Motor neuron (in vitro differentiated cells): ENCODE data around the gene WDR81. TPM values are rescaled to one million over a fixed set of nuclear protein-coding genes. Genes with fewer than 3 reads are reported as not detected.
A peak's percentile ranks its signal among the peaks of the same experiment; 100 is the strongest.
"Not testable (repeated sequence)": the region's sequence is repeated elsewhere in the genome, so short reads cannot be mapped to it uniquely, and the experiment has no call there.

ENCODE experiments used
- ATAC-seq, 8 experiments: fragments of 200-7000 bp; cut with Tn5 transposase; replicated peaks in 6 of 8; 2 replicates each; pipeline ENCODE4 v1.8.0; 2021; ENCODE audit warnings: mild to moderate bottlenecking in 8 of 8, moderate library complexity in 8 of 8
- H3K27ac ChIP-seq, 2 donors: fragments of 250-450 bp; sonication (Bioruptor Pico); 2 replicates each; pipeline ENCODE4 v1.9.0; 2021; ENCODE audit warnings: antibody characterized with exemption in 2 of 2, mild to moderate bottlenecking in 2 of 2, moderate library complexity in 1 of 2
- H3K4me1 ChIP-seq, 2 donors: fragments of 250-450 bp; sonication (Bioruptor Pico); replicated peaks in 1 of 2; 2 replicates each; pipeline ENCODE4 v1.6.1; 2021; ENCODE audit warnings: antibody characterized with exemption in 2 of 2, mild to moderate bottlenecking in 2 of 2, moderate library complexity in 1 of 2
- H3K4me3 ChIP-seq, 5 donors: fragments of 250-450 bp; sonication (Bioruptor Pico); 2 replicates each; pipeline ENCODE4 v1.9.0; 2021; ENCODE audit warnings: antibody characterized with exemption in 5 of 5, mild to moderate bottlenecking in 5 of 5, moderate library complexity in 4 of 5
- WGBS, 10 experiments: fragments of 450-650 bp; shearing (Covaris generic); methylation state at CpG; one replicate each; pipeline ENCODE4 v1.0.0; 2022; 5-methylcytosine and 5-hydroxymethylcytosine counted together
- in situ Hi-C, 9 experiments: fragments of 400-800 bp; cut with MboI; loops; one replicate each; pipeline ENCODE4 v1.15.0; 2021; ENCODE audit warnings: low sequenced_read_pairs in 9 of 9, low pct_unique_long_range_greater_than_20kb in 2 of 9; ENCODE audit not compliant: unreplicated experiment in 9 of 9
- total RNA-seq, 8 experiments: library from RNA; unstranded; fragments of 300-600 nt; gene quantifications; 2 replicates each; pipeline versions ENCODE4 v1.2.3 to v1.2.4, GENCODE V29; 2022

The WDR81 gene
- total RNA-seq, 8 experiments from 2014 or later = 4.0 to 26.2 (median 9.1) TPM

DNA sequence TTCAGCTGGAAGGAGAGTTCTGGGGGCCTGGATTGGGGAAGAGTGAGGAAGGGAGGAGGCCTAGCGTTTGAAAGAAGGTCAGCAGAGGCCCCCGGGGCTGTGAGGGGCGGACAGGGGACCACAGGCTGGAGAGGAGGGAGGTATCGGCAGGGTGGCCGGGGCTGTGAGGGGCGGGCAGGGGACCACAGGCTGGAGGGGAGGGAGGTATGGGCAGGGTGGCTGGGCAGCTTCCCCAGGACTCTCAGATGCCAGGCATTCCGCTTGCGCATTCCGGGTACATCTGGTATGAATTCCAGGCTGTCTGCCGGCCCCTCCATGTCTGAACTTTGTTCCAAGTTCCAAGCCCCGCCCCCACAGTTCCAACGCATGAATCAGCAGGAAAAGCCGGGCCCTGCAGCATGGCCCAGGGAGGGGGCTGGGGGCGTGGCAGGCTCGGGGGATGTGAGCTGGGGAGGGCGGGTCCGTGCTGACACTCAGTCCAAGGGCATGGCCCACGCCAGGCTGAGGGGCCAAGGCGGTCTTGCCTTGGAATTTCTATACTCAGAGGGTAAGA lies 10.0 kb upstream of the WDR81 start:
- in situ Hi-C loops = loop anchor here in 4 of 9 experiments (25.0 kb wide), 1 partner anchor 323 kb away; the partner anchor contains the start of genes DPH1 (in 4 of the 4), OVCA2 (in 4 of the 4) and RTN4RL1 (in 4 of the 4)
- ATAC-seq = peak; percentile 8 to 29 (median 17)
- 0% methylated on average over 1 of the region's 19 CpGs; no CpG with 5 or more reads in 9 of the 10 experiments for WGBS, 10 experiments
- Histone ChIP-seq H3K4me1 (peaks cover 12 to 17% of the 10 kb centered on the region in 2 donors), H3K27ac (no peak overlapping the region), H3K4me3 (peak overlapping the region; percentile 78 to 85 (median 80))

DNA sequence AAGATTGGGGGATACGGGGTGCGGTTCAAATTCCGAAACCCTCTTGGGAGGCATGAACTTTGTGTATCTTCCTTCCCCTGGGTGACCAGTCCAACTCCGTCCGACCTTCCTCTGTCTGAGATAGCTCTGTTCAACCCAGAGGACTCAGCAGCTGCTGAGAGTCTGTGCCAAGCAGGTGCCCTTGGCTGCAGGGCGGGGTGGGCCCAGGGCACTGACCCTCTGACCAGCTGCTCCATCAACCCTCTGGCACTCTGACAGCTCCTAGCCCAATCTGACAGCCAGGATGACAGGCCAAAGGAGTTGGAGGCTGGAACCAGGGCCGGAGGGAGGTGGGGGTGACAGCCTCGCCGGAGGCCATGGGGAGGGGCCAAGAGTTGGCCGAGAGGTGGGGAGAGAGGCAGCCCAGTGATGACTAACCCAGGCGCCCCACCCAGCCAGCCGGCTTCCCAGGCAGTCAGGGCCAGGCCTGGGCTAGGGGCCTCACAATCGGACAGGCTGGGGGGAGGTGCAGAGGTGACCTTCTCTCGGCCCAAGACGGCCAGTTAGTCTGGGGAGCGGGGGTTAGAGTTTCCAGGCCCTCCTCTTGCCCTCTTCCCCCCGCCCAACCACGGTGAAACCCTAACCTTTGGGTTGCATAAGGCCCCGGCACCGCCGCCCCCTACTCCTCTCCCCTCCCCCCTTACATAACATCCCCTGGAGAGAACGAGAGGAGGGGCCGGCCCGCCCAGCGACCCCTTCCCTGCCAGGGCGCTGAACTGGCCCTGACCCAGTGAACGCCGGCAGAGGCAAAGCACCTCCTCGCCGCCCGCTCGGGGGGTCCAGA lies 9.3 kb upstream of the WDR81 start:
- in situ Hi-C loops = loop anchor here in 4 of 9 experiments (25.0 kb wide), 1 partner anchor 322 kb away; the partner anchor contains the start of genes DPH1 (in 4 of the 4), OVCA2 (in 4 of the 4) and RTN4RL1 (in 4 of the 4)
- WGBS, 10 experiments = 0% methylated on average over 1 to 2 of the region's 32 CpGs; no CpG with 5 or more reads in 8 of the 10 experiments
- H3K27ac ChIP-seq = peak overlapping the region; percentile 54 to 68
- ATAC-seq = peak; percentile 3 to 16 (median 11)
- peak overlapping the region; percentile 78 to 85 (median 80) for H3K4me3 ChIP-seq
- peaks cover 10 to 17% of the 10 kb centered on the region in 2 donors for H3K4me1 ChIP-seq

DNA sequence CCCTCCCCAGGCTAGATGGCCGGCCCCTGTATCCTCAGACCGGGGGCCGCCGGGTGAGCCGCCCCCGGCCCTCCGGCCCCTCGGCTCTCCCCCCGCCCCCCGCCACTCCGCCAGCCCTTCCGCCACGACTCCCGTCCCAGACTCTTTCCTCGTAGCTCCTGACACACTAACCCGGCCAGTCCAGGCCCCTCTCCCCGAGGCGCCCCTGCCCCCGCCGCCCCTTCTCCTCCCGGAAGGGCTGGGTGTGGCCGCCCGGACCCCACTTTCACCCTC lies 8.8 kb upstream of the WDR81 start:
- Histone ChIP-seq H3K4me3 (peak overlapping the region; percentile 78 to 85 (median 80)), H3K4me1 (peaks cover 10 to 14% of the 10 kb centered on the region in 2 donors), H3K27ac (peak overlapping the region; percentile 54 to 68)
- in situ Hi-C loops = loop anchor here in 4 of 9 experiments (25.0 kb wide), 1 partner anchor 322 kb away; the partner anchor contains the start of genes DPH1 (in 4 of the 4), OVCA2 (in 4 of the 4) and RTN4RL1 (in 4 of the 4)
- WGBS, 10 experiments = 0% methylated on average over 1 of the region's 23 CpGs; no CpG with 5 or more reads in 9 of the 10 experiments
- no peak for ATAC-seq

DNA sequence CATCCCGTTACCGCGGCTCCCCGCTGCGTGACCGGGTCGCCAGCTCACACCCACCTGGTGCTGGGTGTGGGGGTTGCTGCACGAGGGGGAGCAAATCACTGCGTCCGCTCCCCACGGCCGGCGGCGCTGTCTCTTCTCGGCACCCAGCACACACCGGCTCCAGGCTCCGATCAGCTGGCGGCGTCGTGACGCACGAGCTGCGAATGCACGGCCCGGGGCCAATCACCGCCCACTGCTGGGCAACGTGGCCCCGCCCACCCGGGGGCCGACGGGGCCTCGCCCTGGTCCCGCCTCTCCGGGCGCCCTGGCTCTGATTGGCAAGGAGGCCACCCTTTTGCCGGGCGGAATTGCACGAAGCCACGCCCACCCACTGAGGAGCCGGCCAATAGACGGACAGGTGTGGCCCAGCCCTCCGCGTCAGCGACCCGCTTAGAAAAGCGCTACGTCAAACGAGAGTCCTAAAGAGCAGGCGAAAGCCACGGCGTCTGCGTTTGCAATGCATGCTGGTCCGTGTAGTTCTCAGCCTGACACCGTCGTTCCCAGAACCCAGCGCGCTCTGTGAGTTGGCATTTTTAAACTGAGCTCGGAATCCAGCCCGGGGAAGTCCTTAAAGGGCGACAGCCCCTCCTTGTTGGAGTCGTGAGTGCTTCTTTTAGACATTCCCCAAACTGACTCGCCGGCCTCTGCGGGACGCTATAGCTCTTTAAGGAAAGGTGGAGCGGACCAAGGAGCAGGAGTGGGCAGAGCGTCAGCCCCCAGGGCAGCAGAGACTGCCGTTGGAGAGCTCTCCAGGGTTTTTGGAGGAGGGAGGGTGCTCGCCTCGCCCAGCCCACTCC lies 8.2 kb upstream of the WDR81 start:
- in situ Hi-C loops = loop anchor here in 4 of 9 experiments (25.0 kb wide), 1 partner anchor 321 kb away; the partner anchor contains the start of genes DPH1 (in 4 of the 4), OVCA2 (in 4 of the 4) and RTN4RL1 (in 4 of the 4)
- Histone ChIP-seq H3K4me3 (peak overlapping the region; percentile 78 to 85 (median 80)), H3K27ac (peak overlapping the region; percentile 95), H3K4me1 (peaks cover 10 to 14% of the 10 kb centered on the region in 2 donors)
- WGBS, 10 experiments = 0 to 5% (median 0%) methylated on average over 1 to 19 of the region's 70 CpGs; no CpG with 5 or more reads in 4 of the 10 experiments
- peak; percentile 40 to 82 (median 76) for ATAC-seq

DNA sequence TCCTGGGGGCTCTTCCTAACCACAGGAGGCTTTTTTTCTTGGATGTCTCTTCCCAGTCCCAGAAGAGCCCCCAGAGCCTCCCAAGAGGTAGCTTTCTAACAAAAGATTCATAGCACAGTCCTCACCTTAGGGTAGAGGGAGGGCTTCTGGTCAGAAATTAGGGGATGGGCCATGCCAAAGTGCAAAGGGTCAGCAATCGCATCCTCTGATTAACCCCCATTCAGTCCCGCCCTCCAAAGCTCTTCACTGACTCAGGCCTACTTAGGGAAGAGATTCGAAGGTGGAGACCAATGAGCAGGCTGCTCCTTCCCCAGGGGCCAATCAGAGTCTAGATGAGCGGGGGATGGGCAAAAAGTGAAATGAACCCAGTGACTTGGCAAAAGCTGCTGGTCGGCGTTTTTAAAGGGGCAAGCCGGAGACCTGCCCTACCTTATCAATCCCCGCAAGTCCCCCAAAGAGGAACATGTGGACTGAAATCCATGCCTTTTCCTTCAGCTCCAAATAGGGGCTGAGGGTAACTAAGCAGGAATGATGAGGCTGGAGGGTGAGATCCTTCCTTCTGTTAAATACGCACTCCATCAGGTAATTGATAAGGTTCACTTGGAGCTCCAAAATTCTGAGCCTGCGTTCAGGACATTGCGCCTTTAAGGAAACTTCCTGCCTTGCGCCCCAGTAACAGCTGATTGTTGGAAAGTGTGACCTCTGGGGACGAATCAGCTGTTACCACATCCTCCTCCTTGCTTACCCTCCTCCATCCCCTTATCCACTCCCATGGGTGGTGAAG lies 7.4 kb upstream of the WDR81 start:
- H3K27ac ChIP-seq = peak overlapping the region; percentile 95
- in situ Hi-C loops = loop anchor here in 4 of 9 experiments (25.0 kb wide), 1 partner anchor 320 kb away; the partner anchor contains the start of genes DPH1 (in 4 of the 4), OVCA2 (in 4 of the 4) and RTN4RL1 (in 4 of the 4)
- peak overlapping the region; percentile 46 to 57 (median 50) for H3K4me3 ChIP-seq
- WGBS, 10 experiments = 0 to 3% (median 0%) methylated on average over 1 to 9 of the region's 13 CpGs; no CpG with 5 or more reads in 1 of the 10 experiments
- H3K4me1 ChIP-seq = peaks cover 10 to 14% of the 10 kb centered on the region in 2 donors
- peak; percentile 35 to 64 (median 54) for ATAC-seq

DNA sequence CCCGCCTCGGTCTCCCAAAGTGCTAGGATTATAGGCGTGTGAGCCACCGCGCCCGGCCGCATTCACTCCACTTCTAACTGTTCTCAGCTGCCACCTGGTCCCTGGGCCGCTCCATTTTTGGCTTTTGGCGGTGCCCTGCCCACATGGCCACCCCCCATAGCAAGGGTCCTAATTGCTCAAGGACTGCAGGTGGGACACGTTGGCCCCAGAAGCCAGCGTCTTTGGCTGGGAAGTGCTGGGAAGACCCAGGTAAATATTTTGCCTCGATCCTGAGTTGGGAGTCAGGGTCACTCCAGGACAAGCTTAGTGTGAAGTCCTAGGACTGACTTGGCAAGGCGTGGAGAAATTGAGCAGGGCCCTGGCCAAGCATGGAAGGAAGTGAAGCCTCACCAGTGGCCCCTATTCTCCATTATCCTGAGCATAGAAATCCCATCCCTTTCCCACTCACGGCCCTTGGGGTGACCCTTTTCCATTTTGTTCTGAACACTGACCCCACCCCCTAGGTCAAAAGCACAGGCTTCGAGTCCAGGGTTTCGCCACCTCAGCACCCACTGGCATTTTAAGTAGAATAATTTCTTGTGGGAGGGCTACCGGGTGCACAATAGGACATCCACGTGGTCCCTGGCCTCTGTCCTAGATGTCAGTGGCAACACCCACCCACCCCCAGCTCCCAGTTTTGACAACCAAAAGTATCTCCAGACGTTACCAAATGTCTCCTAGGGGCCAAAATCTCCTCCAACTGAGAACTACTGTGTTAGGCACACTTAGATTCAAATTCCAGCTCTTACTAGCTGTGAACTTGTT lies 5.9 kb upstream of the WDR81 start:
- no peak for ATAC-seq
- Histone ChIP-seq H3K27ac (peak overlapping the region; percentile 95), H3K4me3 (no peak overlapping the region), H3K4me1 (peaks cover 10 to 14% of the 10 kb centered on the region in 2 donors)
- in situ Hi-C loops = loop anchor here in 4 of 9 experiments (25.0 kb wide), 1 partner anchor 319 kb away; the partner anchor contains the start of genes DPH1 (in 4 of the 4), OVCA2 (in 4 of the 4) and RTN4RL1 (in 4 of the 4)
- 53 to 100% (median 77%) methylated on average over 1 to 12 of the region's 19 CpGs; no CpG with 5 or more reads in 3 of the 10 experiments for WGBS, 10 experiments

DNA sequence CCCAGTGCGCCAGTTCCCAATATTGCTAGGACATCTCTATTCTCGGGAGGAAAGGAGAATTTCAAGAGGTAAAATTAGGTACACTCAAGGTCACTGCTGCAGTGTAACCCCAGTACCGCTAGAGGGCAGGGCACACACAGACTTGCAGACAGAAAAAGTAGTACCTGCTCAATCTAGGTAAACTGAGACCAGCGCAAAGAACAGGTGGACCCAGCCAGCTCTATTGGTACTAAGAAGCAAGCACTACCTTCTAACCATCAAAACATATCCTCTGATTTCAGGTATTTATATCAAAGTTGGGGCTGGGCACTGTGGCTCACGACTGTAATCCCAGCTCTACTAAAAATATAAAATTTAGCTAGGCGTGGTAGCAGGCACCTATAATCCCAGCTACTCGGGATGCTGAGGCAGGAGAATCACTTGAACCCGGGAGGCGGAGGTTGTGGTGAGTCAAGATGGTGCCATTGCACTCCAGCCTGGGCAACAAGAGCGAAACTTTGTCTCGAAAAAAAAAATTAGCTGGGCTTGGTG lies 3.6 kb upstream of the WDR81 start:
- no peak for ATAC-seq
- in situ Hi-C loops = loop anchor here in 4 of 9 experiments (25.0 kb wide), 1 partner anchor 316 kb away; the partner anchor contains the start of genes DPH1 (in 4 of the 4), OVCA2 (in 4 of the 4) and RTN4RL1 (in 4 of the 4)
- WGBS, 10 experiments = 0 to 70% (median 22%) methylated on average over 1 to 8 of the region's 11 CpGs; no CpG with 5 or more reads in 1 of the 10 experiments
- H3K4me1 ChIP-seq = peaks cover 12 to 13% of the 10 kb centered on the region in 2 donors
- H3K27ac ChIP-seq = no peak overlapping the region
- H3K4me3 ChIP-seq = no peak overlapping the region

DNA sequence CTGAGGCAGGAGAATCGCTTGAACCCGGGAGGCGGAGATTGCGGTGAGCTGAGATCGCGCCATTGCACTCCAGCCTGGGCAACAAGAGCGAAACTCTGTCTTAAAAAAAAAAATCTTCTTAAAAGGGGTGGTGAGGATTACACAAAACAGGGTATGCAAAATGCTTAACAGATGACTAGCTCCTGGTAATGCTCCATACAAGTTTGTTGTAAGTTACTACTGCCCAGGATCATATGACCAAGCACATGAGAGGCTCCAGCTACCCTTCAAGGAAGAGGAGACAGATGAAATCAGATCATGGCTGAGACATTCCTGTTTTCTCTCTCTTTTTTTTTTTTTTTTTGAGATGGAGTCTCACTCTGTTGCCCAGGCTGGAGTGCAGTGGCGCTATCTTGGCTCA lies 2.5 kb upstream of the WDR81 start:
- H3K4me3 ChIP-seq, ATAC-seq, H3K27ac ChIP-seq: not testable (repeated sequence)
- H3K4me1 ChIP-seq = peaks cover 12 to 13% of the 10 kb centered on the region in 2 donors
- WGBS, 10 experiments = 80 to 100% (median 94%) methylated on average over 1 to 7 of the region's 8 CpGs; no CpG with 5 or more reads in 6 of the 10 experiments
- in situ Hi-C loops = loop anchor here in 4 of 9 experiments (25.0 kb wide), 1 partner anchor 315 kb away; the partner anchor contains the start of genes DPH1 (in 4 of the 4), OVCA2 (in 4 of the 4) and RTN4RL1 (in 4 of the 4)

DNA sequence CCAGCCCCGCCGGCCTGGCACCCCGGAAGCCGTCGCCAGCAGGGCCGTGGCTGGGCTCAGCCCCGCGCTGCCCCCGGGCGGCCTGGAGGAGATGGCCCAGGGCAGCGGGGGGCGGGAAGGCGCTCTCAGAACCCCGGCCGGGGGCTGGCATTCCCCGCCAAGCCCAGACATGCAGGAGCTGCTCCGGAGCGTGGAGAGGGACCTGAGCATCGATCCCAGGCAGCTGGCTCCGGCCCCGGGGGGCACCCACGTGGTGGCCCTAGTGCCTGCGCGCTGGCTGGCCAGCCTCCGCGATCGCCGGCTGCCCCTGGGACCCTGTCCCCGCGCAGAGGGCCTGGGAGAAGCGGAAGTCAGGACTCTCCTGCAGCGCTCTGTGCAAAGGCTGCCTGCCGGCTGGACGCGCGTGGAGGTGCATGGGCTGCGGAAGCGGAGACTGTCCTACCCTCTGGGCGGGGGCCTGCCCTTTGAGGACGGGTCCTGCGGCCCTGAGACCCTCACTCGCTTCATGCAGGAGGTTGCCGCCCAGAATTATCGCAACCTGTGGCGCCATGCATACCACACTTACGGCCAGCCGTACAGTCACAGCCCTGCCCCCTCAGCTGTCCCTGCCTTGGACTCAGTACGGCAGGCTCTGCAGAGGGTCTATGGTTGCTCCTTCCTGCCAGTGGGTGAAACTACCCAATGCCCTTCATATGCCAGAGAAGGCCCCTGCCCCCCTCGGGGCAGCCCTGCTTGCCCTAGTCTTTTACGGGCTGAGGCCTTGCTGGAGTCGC lies 551 bp downstream of the WDR81 start:
- in situ Hi-C loops = loop anchor here in 4 of 9 experiments (25.0 kb wide), 1 partner anchor 312 kb away; the partner anchor contains the start of genes DPH1 (in 4 of the 4), OVCA2 (in 4 of the 4) and RTN4RL1 (in 4 of the 4)
- H3K4me1 ChIP-seq = peaks cover 5 to 7% of the 10 kb centered on the region in 2 donors
- H3K4me3 ChIP-seq = peak overlapping the region; percentile 67 to 94 (median 83)
- peak overlapping the region; percentile 6 to 74 for H3K27ac ChIP-seq
- peak; percentile 53 to 74 (median 71) for ATAC-seq
- WGBS, 10 experiments = 0 to 90% (median 40%) methylated on average over 1 to 5 of the region's 51 CpGs; no CpG with 5 or more reads in 4 of the 10 experiments
